Endodermal cell (in vitro differentiated cells): ENCODE data around the gene LHX2. TPM values are rescaled to one million over a fixed set of nuclear protein-coding genes. Genes with fewer than 3 reads are reported as not detected.

Source experiments
- DNase-seq: peaks from one replicate; pipeline ENCODE4 v3.0.0-alpha.2; 2017
- H3K27ac ChIP-seq: 2 replicates; pipeline ENCODE4 v1.5.1; 2013; ENCODE audit warnings: mild to moderate bottlenecking, low read depth, low read length, moderate library complexity
- H3K27me3 ChIP-seq: 2 replicates; pipeline ENCODE4 v1.6.1; 2013; ENCODE audit warnings: mild to moderate bottlenecking, low read length, moderate library complexity; ENCODE audit not compliant: insufficient read depth, control insufficient read depth, poor library complexity, severe bottlenecking
- H3K36me3 ChIP-seq: 2 replicates; pipeline ENCODE4 v1.7.0; 2013; ENCODE audit warnings: mild to moderate bottlenecking, low read length, moderate library complexity; ENCODE audit not compliant: control insufficient read depth, insufficient read depth
- H3K4me1 ChIP-seq: one replicate; pipeline ENCODE4 v1.7.0; 2013; ENCODE audit warnings: low read length; ENCODE audit not compliant: control insufficient read depth, insufficient read depth
- H3K4me3 ChIP-seq: 2 replicates; pipeline ENCODE4 v1.5.1; 2013; ENCODE audit warnings: mild to moderate bottlenecking, low read length, moderate library complexity
- H3K9ac ChIP-seq: 2 replicates; pipeline ENCODE4 v1.6.1; 2013; ENCODE audit warnings: mild to moderate bottlenecking, low read length, moderate library complexity; ENCODE audit not compliant: poor library complexity, severe bottlenecking; ENCODE audit errors: extremely low read depth
- H3K9me3 ChIP-seq: 2 replicates; pipeline ENCODE4 v1.6.1; 2013; ENCODE audit warnings: mild to moderate bottlenecking, low read length, moderate library complexity; ENCODE audit not compliant: control insufficient read depth
- H3K27ac Mint-ChIP-seq: 2 replicates; pipeline ENCODE4 v1.8.0; 2020; ENCODE audit warnings: mixed read lengths
- H3K27me3 Mint-ChIP-seq: 2 replicates; pipeline ENCODE4 v1.8.0; 2021; ENCODE audit warnings: mild to moderate bottlenecking, mixed read lengths; ENCODE audit not compliant: insufficient read depth
- H3K36me3 Mint-ChIP-seq: 2 replicates; pipeline ENCODE4 v1.8.0; 2020; ENCODE audit warnings: low read depth, mixed read lengths
- H3K4me1 Mint-ChIP-seq: 2 replicates; pipeline ENCODE4 v1.8.0; 2020; ENCODE audit warnings: mixed read lengths
- H3K4me3 Mint-ChIP-seq: 2 replicates; pipeline ENCODE4 v1.8.0; 2020; ENCODE audit warnings: mild to moderate bottlenecking, moderate library complexity, mixed read lengths
- H3K9me3 Mint-ChIP-seq: 2 replicates; pipeline ENCODE4 v1.8.0; 2020; ENCODE audit warnings: mild to moderate bottlenecking, mixed read lengths
- WGBS, 2 experiments: methylation state at CpG; one replicate each; pipeline versions ENCODE4 v1.1.5 to v1.1.7; 2013; ENCODE audit warnings: missing lambda C conversion rate in 2 of 2, mixed read lengths in 1 of 2; ENCODE audit not compliant: insufficient coverage in 1 of 2, insufficient read length in 1 of 2; 5-methylcytosine and 5-hydroxymethylcytosine counted together
- total RNA-seq, 2 donors: library from RNA; stranded (reverse); fragmentation: NEBNext Ultra II Directional in 1 of 2; extraction: Animal tissue kit (Norgen Biotek cat#: 25700) in 1 of 2; gene quantifications; 2 replicates in 1 of 2; 3 replicates in 1 of 2; pipeline ENCODE4 v1.2.1, GENCODE V29; 2021
- TF ChIP-seq, protein P1 (sequence below): fragments of 200-600 bp; sonication (generic); conservative IDR thresholded peaks from 2 replicates; pipeline ENCODE4 v1.5.0; 2021; ENCODE audit warnings: antibody characterized with exemption, mild to moderate bottlenecking

The LHX2 gene
- total RNA-seq, 2 donors from 2014 or later = 0.20 to 0.29 TPM

- Mint-ChIP-seq H3K9me3 (no peaks in the 10 kb centered on the region), H3K27ac (no peak overlapping the region), H3K4me3 (no peak overlapping the region), H3K4me1 (peaks cover 4% of the 10 kb centered on the region), H3K27me3 (peaks cover 94% of the 10 kb centered on the region), H3K36me3 (no peaks in the 10 kb centered on the region)
- no peaks in the 10 kb centered on the region for H3K9me3 ChIP-seq
- H3K27me3 ChIP-seq = peaks cover 40% of the 10 kb centered on the region
- H3K27ac ChIP-seq = no peak overlapping the region
- TF ChIP-seq, protein P1, sequence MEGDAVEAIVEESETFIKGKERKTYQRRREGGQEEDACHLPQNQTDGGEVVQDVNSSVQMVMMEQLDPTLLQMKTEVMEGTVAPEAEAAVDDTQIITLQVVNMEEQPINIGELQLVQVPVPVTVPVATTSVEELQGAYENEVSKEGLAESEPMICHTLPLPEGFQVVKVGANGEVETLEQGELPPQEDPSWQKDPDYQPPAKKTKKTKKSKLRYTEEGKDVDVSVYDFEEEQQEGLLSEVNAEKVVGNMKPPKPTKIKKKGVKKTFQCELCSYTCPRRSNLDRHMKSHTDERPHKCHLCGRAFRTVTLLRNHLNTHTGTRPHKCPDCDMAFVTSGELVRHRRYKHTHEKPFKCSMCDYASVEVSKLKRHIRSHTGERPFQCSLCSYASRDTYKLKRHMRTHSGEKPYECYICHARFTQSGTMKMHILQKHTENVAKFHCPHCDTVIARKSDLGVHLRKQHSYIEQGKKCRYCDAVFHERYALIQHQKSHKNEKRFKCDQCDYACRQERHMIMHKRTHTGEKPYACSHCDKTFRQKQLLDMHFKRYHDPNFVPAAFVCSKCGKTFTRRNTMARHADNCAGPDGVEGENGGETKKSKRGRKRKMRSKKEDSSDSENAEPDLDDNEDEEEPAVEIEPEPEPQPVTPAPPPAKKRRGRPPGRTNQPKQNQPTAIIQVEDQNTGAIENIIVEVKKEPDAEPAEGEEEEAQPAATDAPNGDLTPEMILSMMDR = peak; percentile 47
- no peaks in the 10 kb centered on the region for H3K4me1 ChIP-seq
- H3K36me3 ChIP-seq = no peaks in the 10 kb centered on the region
- 85 to 89% methylated on average over 5 to 9 of the region's 9 CpGs for WGBS, 2 experiments
- H3K4me3 ChIP-seq = no peak overlapping the region
- no peak for DNase-seq
- no peak overlapping the region for H3K9ac ChIP-seq
Observed at GRCh38 chr9:124038790-124039633, 27.4 kb downstream of the LHX2 start.

- H3K9ac ChIP-seq = no peak overlapping the region
- no peak overlapping the region for H3K27ac Mint-ChIP-seq
- H3K9me3 Mint-ChIP-seq = no peaks in the 10 kb centered on the region
- no peaks in the 10 kb centered on the region for H3K4me1 ChIP-seq
- H3K27me3 ChIP-seq = peaks cover 49% of the 10 kb centered on the region
- WGBS, 2 experiments = 51 to 57% methylated on average over 9 to 21 of the region's 21 CpGs
- H3K36me3 ChIP-seq = no peaks in the 10 kb centered on the region
- no peaks in the 10 kb centered on the region for H3K36me3 Mint-ChIP-seq
- peak overlapping the region; percentile 49 for H3K4me3 Mint-ChIP-seq
- TF ChIP-seq, protein P1 = no peak
- DNase-seq = no peak
- H3K27ac ChIP-seq = no peak overlapping the region
- peak overlapping the region; percentile 72 for H3K4me3 ChIP-seq
- H3K4me1 Mint-ChIP-seq = peaks cover 4% of the 10 kb centered on the region
- peaks cover 95% of the 10 kb centered on the region for H3K27me3 Mint-ChIP-seq
- H3K9me3 ChIP-seq = no peaks in the 10 kb centered on the region
Observed at GRCh38 chr9:124040186-124040931, 28.8 kb downstream of the LHX2 start.

DNA sequence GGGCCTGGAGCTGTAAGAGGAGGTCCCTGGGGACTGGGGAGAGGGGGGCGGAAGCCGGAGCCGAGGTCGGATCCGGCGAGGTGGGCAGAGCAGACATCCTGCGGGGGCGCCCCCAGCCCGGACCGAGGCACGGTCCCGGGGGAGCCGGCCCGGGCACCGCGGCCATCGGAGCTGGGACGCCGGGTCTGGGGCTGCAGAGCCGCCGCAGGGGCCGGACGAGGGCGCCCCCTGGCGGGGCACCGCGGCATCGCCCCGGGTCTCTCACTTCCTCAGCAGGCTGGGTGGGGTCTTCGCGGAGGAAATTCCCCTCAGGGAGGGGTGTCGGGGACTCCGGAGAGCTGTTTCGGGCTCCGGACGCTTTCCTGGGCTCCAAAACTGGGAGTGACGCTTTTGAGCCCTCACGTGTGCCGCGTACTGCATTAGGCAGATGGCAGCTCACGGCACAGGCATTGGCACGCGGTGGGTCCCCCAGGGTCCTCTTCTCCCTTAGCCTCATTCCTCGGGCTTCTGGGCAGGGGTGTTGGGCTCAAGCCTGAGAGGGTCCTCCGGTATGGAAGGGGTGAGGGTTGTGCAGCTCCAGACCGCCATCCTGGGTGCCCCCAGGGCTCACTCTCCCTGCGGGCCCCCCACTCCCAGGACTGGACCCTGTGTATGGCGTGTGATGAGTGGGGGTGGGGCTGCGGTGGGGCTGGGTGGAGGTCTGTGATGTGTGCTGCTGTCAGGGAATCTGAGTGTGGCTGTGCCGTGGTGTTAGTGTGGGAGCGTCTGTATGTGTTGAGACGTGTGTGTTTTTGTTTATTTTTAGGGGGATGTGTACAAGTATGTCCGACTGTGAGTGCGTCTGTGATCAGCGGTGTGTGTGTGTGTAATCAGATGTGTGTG is 29.6 kb downstream of the LHX2 start:
- TF ChIP-seq, protein P1 = peak; percentile 100
- no peaks in the 10 kb centered on the region for H3K9me3 Mint-ChIP-seq
- H3K4me1 ChIP-seq = no peaks in the 10 kb centered on the region
- DNase-seq = peak; percentile 88
- no peak overlapping the region for H3K27ac ChIP-seq
- H3K4me1 Mint-ChIP-seq = peaks cover 4% of the 10 kb centered on the region
- H3K4me3 Mint-ChIP-seq = peak overlapping the region; percentile 49
- H3K27ac Mint-ChIP-seq = no peak overlapping the region
- H3K4me3 ChIP-seq = peak overlapping the region; percentile 72
- H3K27me3 ChIP-seq = peaks cover 57% of the 10 kb centered on the region
- no peaks in the 10 kb centered on the region for H3K36me3 ChIP-seq
- H3K9me3 ChIP-seq = no peaks in the 10 kb centered on the region
- H3K27me3 Mint-ChIP-seq = peaks cover 92% of the 10 kb centered on the region
- 12 to 22% methylated on average over 13 to 55 of the region's 55 CpGs for WGBS, 2 experiments
- no peaks in the 10 kb centered on the region for H3K36me3 Mint-ChIP-seq
- no peak overlapping the region for H3K9ac ChIP-seq
